ENCODE measurements around the gene NRAP.

The NRAP gene

GRCh38 chr10:113708640-113709039 lies 44.8 kb upstream of the NRAP start:
- TF ChIP-seq, protein P1, sequence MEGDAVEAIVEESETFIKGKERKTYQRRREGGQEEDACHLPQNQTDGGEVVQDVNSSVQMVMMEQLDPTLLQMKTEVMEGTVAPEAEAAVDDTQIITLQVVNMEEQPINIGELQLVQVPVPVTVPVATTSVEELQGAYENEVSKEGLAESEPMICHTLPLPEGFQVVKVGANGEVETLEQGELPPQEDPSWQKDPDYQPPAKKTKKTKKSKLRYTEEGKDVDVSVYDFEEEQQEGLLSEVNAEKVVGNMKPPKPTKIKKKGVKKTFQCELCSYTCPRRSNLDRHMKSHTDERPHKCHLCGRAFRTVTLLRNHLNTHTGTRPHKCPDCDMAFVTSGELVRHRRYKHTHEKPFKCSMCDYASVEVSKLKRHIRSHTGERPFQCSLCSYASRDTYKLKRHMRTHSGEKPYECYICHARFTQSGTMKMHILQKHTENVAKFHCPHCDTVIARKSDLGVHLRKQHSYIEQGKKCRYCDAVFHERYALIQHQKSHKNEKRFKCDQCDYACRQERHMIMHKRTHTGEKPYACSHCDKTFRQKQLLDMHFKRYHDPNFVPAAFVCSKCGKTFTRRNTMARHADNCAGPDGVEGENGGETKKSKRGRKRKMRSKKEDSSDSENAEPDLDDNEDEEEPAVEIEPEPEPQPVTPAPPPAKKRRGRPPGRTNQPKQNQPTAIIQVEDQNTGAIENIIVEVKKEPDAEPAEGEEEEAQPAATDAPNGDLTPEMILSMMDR (IDR thresholded peaks at IDR 0.05; ENCODE audit: borderline replicate concordance, control extremely low read depth, extremely low read depth, insufficient read depth, missing control alignments): no peak
- DNase-seq (ENCODE audit: low spot score): no peak
- in situ Hi-C loops (cut with MboI; ENCODE audit: low sequenced_read_pairs, unreplicated experiment): loop anchor here (10.0 kb wide), 2 partner anchors 76 to 406 kb away; no protein-coding TSS in a partner anchor

DNA sequence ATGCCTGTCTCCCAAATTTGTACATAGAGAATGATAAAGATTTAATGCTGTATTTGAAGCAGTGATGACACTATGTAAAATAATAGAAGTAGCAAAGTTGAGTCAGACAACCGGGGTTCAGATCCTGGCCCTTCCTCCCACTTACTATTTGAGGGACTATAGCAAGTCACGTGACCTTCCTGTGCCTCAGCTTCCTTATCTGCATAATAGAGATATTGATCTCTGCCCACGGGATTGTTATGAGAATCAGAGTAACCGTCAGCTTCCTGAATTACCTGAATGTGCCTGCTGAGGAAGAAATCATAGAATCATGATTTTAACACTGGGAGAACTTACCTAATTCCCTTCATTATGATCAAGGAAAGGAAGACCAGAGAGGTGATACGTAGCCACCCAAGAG lies 42.8 kb upstream of the NRAP start:
- in situ Hi-C loops (cut with MboI; ENCODE audit: low sequenced_read_pairs, unreplicated experiment): loop anchor here (10.0 kb wide), 2 partner anchors 78 to 408 kb away; no protein-coding TSS in a partner anchor
- TF ChIP-seq, protein P1 (IDR thresholded peaks at IDR 0.05; ENCODE audit: borderline replicate concordance, control extremely low read depth, extremely low read depth, insufficient read depth, missing control alignments): no peak
- no peak for DNase-seq (ENCODE audit: low spot score)

DNA sequence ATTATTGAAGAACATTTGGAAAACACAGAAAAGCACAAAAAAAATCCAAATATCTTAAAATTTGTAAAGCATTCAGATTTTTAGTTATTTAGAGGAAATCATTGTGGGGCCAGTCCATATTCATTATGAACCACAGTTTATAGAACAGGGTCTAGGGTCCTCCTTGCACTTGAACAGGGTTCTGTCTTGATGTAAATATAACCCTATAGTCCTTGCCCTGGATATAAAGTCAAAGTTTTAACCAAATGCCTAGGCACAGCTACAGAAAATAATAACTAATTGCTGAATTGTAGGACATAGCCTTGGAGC lies 41.5 kb upstream of the NRAP start:
- TF ChIP-seq, protein P1 (IDR thresholded peaks at IDR 0.05; ENCODE audit: borderline replicate concordance, control extremely low read depth, extremely low read depth, insufficient read depth, missing control alignments): no peak
- in situ Hi-C loops (cut with MboI; ENCODE audit: low sequenced_read_pairs, unreplicated experiment): loop anchor here (10.0 kb wide), 2 partner anchors 80 to 410 kb away; no protein-coding TSS in a partner anchor
- no peak for DNase-seq (ENCODE audit: low spot score)

GRCh38 chr10:113704637-113705343 lies 40.9 kb upstream of the NRAP start:
- peak; percentile 46 for DNase-seq (ENCODE audit: low spot score)
- TF ChIP-seq, protein P1 (IDR thresholded peaks at IDR 0.05; ENCODE audit: borderline replicate concordance, control extremely low read depth, extremely low read depth, insufficient read depth, missing control alignments): peak; percentile 58
- in situ Hi-C loops (cut with MboI; ENCODE audit: low sequenced_read_pairs, unreplicated experiment): loop anchor here (10.0 kb wide), 2 partner anchors 80 to 410 kb away; no protein-coding TSS in a partner anchor

GRCh38 chr10:113697595-113697994 lies 33.8 kb upstream of the NRAP start:
- DNase-seq (ENCODE audit: low spot score): no peak
- in situ Hi-C loops (cut with MboI; ENCODE audit: low sequenced_read_pairs, unreplicated experiment): no loop called here
- TF ChIP-seq, protein P1 (IDR thresholded peaks at IDR 0.05; ENCODE audit: borderline replicate concordance, control extremely low read depth, extremely low read depth, insufficient read depth, missing control alignments): no peak

DNA sequence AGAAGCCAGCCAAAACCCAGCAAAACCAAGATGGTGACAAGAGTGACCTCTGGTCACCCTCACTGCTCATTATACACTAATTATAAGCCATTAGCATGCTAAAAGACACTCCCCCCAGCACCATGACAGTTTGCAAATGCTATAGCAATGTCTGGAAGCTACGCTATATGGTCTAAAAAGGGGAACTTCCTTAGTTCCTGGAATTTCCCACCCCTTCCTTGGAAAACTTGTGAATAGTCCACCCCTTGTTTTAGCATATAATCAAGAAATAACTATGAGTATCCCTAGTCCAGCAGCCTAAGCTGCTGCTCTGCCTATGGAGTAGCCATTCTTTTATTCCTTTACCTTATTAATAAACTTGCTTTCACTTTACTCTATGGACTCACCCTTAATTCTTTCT lies 31.9 kb upstream of the NRAP start:
- no peak for DNase-seq (ENCODE audit: low spot score)
- TF ChIP-seq, protein P1 (IDR thresholded peaks at IDR 0.05; ENCODE audit: borderline replicate concordance, control extremely low read depth, extremely low read depth, insufficient read depth, missing control alignments): no peak
- in situ Hi-C loops (cut with MboI; ENCODE audit: low sequenced_read_pairs, unreplicated experiment): no loop called here
